Measurements from ENCODE around the gene RASSF8.

Gene RASSF8

GRCh38 chr12:25986180-25986579 is 27.7 kb downstream of the RASSF8 start:
- Histone ChIP-seq H3K36me3 (ENCODE audit: control insufficient read depth in 5 of 5, insufficient read depth in 5 of 5, low read length in 5 of 5) (no peaks in the 10 kb centered on the region), H3K4me1 (ENCODE audit: control insufficient read depth in 5 of 5, insufficient read depth in 5 of 5, low read length in 5 of 5) (peaks cover 0 to 2% (median 0%) of the 10 kb centered on the region in 5 donors), H3K9me3 (ENCODE audit: control insufficient read depth in 5 of 5, low read length in 5 of 5) (no peaks in the 10 kb centered on the region), H3K9ac (ENCODE audit: low read length in 5 of 5) (no peak overlapping the region), H3K27ac (ENCODE audit: low read depth, low read length) (no peak overlapping the region), H3K4me3 (ENCODE audit: low read depth in 1 of 5, low read length in 5 of 5) (no peak overlapping the region), H3K27me3 (ENCODE audit: control insufficient read depth in 5 of 5, insufficient read depth in 4 of 5, low read length in 5 of 5) (no peaks in the 10 kb centered on the region)

GRCh38 chr12:25988505-25988904 is 30.0 kb downstream of the RASSF8 start:
- H3K4me1 ChIP-seq (ENCODE audit: control insufficient read depth in 5 of 5, insufficient read depth in 5 of 5, low read length in 5 of 5) = peaks cover 0 to 2% (median 0%) of the 10 kb centered on the region in 5 donors
- no peaks in the 10 kb centered on the region for H3K27me3 ChIP-seq (ENCODE audit: control insufficient read depth in 5 of 5, insufficient read depth in 4 of 5, low read length in 5 of 5)
- no peak overlapping the region for H3K4me3 ChIP-seq (ENCODE audit: low read depth in 1 of 5, low read length in 5 of 5)
- H3K9me3 ChIP-seq (ENCODE audit: control insufficient read depth in 5 of 5, low read length in 5 of 5) = no peaks in the 10 kb centered on the region
- no peaks in the 10 kb centered on the region for H3K36me3 ChIP-seq (ENCODE audit: control insufficient read depth in 5 of 5, insufficient read depth in 5 of 5, low read length in 5 of 5)
- no peak overlapping the region for H3K27ac ChIP-seq (ENCODE audit: low read depth, low read length)
- H3K9ac ChIP-seq (ENCODE audit: low read length in 5 of 5) = no peak overlapping the region

- Histone ChIP-seq H3K27ac (ENCODE audit: low read depth, low read length) (no peak overlapping the region), H3K27me3 (ENCODE audit: control insufficient read depth in 5 of 5, insufficient read depth in 4 of 5, low read length in 5 of 5) (no peaks in the 10 kb centered on the region), H3K9ac (ENCODE audit: low read length in 5 of 5) (no peak overlapping the region), H3K4me3 (ENCODE audit: low read depth in 1 of 5, low read length in 5 of 5) (no peak overlapping the region), H3K9me3 (ENCODE audit: control insufficient read depth in 5 of 5, low read length in 5 of 5) (no peaks in the 10 kb centered on the region), H3K36me3 (ENCODE audit: control insufficient read depth in 5 of 5, insufficient read depth in 5 of 5, low read length in 5 of 5) (no peaks in the 10 kb centered on the region), H3K4me1 (ENCODE audit: control insufficient read depth in 5 of 5, insufficient read depth in 5 of 5, low read length in 5 of 5) (peaks cover 0 to 2% (median 0%) of the 10 kb centered on the region in 5 donors)
These were observed 32.0 kb downstream of the RASSF8 start for GRCh38 chr12:25990495-25990894.

- peaks cover 0 to 3% (median 0%) of the 10 kb centered on the region in 5 donors for H3K4me1 ChIP-seq (ENCODE audit: control insufficient read depth in 5 of 5, insufficient read depth in 5 of 5, low read length in 5 of 5)
- H3K4me3 ChIP-seq (ENCODE audit: low read depth in 1 of 5, low read length in 5 of 5) = no peak overlapping the region
- H3K27ac ChIP-seq (ENCODE audit: low read depth, low read length) = no peak overlapping the region
These were observed 33.7 kb downstream of the RASSF8 start for GRCh38 chr12:25992026-25992782.

GRCh38 chr12:25993901-25994651 is 35.6 kb downstream of the RASSF8 start:
- H3K4me3 ChIP-seq (ENCODE audit: low read depth in 1 of 5, low read length in 5 of 5) = no peak overlapping the region
- H3K27ac ChIP-seq (ENCODE audit: low read depth, low read length) = no peak overlapping the region
- H3K36me3 ChIP-seq (ENCODE audit: control insufficient read depth in 5 of 5, insufficient read depth in 5 of 5, low read length in 5 of 5) = no peaks in the 10 kb centered on the region
- no peaks in the 10 kb centered on the region for H3K9me3 ChIP-seq (ENCODE audit: control insufficient read depth in 5 of 5, low read length in 5 of 5)
- no peak overlapping the region for H3K9ac ChIP-seq (ENCODE audit: low read length in 5 of 5)
- peaks cover 0 to 8% (median 4%) of the 10 kb centered on the region in 5 donors for H3K4me1 ChIP-seq (ENCODE audit: control insufficient read depth in 5 of 5, insufficient read depth in 5 of 5, low read length in 5 of 5)
- H3K27me3 ChIP-seq (ENCODE audit: control insufficient read depth in 5 of 5, insufficient read depth in 4 of 5, low read length in 5 of 5) = no peaks in the 10 kb centered on the region

More at GRCh38 chr12:25992026-25992782, 33.7 kb downstream of the RASSF8 start:
- H3K36me3 ChIP-seq (ENCODE audit: control insufficient read depth in 5 of 5, insufficient read depth in 5 of 5, low read length in 5 of 5) = no peaks in the 10 kb centered on the region
- no peak overlapping the region for H3K9ac ChIP-seq (ENCODE audit: low read length in 5 of 5)
- H3K9me3 ChIP-seq (ENCODE audit: control insufficient read depth in 5 of 5, low read length in 5 of 5) = no peaks in the 10 kb centered on the region
- H3K27me3 ChIP-seq (ENCODE audit: control insufficient read depth in 5 of 5, insufficient read depth in 4 of 5, low read length in 5 of 5) = no peaks in the 10 kb centered on the region

GRCh38 chr12:25994901-25995625 is 36.6 kb downstream of the RASSF8 start:
- H3K9me3 ChIP-seq (ENCODE audit: control insufficient read depth in 5 of 5, low read length in 5 of 5) = no peaks in the 10 kb centered on the region
- no peaks in the 10 kb centered on the region for H3K27me3 ChIP-seq (ENCODE audit: control insufficient read depth in 5 of 5, insufficient read depth in 4 of 5, low read length in 5 of 5)
- H3K4me3 ChIP-seq (ENCODE audit: low read depth in 1 of 5, low read length in 5 of 5) = no peak overlapping the region
- no peak overlapping the region for H3K27ac ChIP-seq (ENCODE audit: low read depth, low read length)
- no peaks in the 10 kb centered on the region for H3K36me3 ChIP-seq (ENCODE audit: control insufficient read depth in 5 of 5, insufficient read depth in 5 of 5, low read length in 5 of 5)
- peaks cover 0 to 10% (median 4%) of the 10 kb centered on the region in 5 donors for H3K4me1 ChIP-seq (ENCODE audit: control insufficient read depth in 5 of 5, insufficient read depth in 5 of 5, low read length in 5 of 5)
- no peak overlapping the region for H3K9ac ChIP-seq (ENCODE audit: low read length in 5 of 5)

- peaks cover 0 to 10% (median 4%) of the 10 kb centered on the region in 5 donors for H3K4me1 ChIP-seq (ENCODE audit: control insufficient read depth in 5 of 5, insufficient read depth in 5 of 5, low read length in 5 of 5)
These were observed 37.4 kb downstream of the RASSF8 start for GRCh38 chr12:25995906-25996305.

GRCh38 chr12:25996677-25997076 is 38.2 kb downstream of the RASSF8 start:
- H3K4me1 ChIP-seq (ENCODE audit: control insufficient read depth in 5 of 5, insufficient read depth in 5 of 5, low read length in 5 of 5) = peaks cover 0 to 10% (median 4%) of the 10 kb centered on the region in 5 donors
- H3K9ac ChIP-seq (ENCODE audit: low read length in 5 of 5) = no peak overlapping the region
- H3K9me3 ChIP-seq (ENCODE audit: control insufficient read depth in 5 of 5, low read length in 5 of 5) = no peaks in the 10 kb centered on the region
- H3K4me3 ChIP-seq (ENCODE audit: low read depth in 1 of 5, low read length in 5 of 5) = no peak overlapping the region
- H3K36me3 ChIP-seq (ENCODE audit: control insufficient read depth in 5 of 5, insufficient read depth in 5 of 5, low read length in 5 of 5) = no peaks in the 10 kb centered on the region
- H3K27ac ChIP-seq (ENCODE audit: low read depth, low read length) = no peak overlapping the region
- no peaks in the 10 kb centered on the region for H3K27me3 ChIP-seq (ENCODE audit: control insufficient read depth in 5 of 5, insufficient read depth in 4 of 5, low read length in 5 of 5)

More at GRCh38 chr12:25995906-25996305, 37.4 kb downstream of the RASSF8 start:
- Histone ChIP-seq H3K36me3 (ENCODE audit: control insufficient read depth in 5 of 5, insufficient read depth in 5 of 5, low read length in 5 of 5) (no peaks in the 10 kb centered on the region), H3K27me3 (ENCODE audit: control insufficient read depth in 5 of 5, insufficient read depth in 4 of 5, low read length in 5 of 5) (no peaks in the 10 kb centered on the region), H3K27ac (ENCODE audit: low read depth, low read length) (no peak overlapping the region), H3K4me3 (ENCODE audit: low read depth in 1 of 5, low read length in 5 of 5) (no peak overlapping the region), H3K9me3 (ENCODE audit: control insufficient read depth in 5 of 5, low read length in 5 of 5) (no peaks in the 10 kb centered on the region), H3K9ac (ENCODE audit: low read length in 5 of 5) (no peak overlapping the region)

- Histone ChIP-seq H3K9ac (ENCODE audit: low read length in 5 of 5) (no peak overlapping the region), H3K27me3 (ENCODE audit: control insufficient read depth in 5 of 5, insufficient read depth in 4 of 5, low read length in 5 of 5) (no peaks in the 10 kb centered on the region), H3K27ac (ENCODE audit: low read depth, low read length) (no peak overlapping the region), H3K4me3 (ENCODE audit: low read depth in 1 of 5, low read length in 5 of 5) (no peak overlapping the region), H3K4me1 (ENCODE audit: control insufficient read depth in 5 of 5, insufficient read depth in 5 of 5, low read length in 5 of 5) (peaks cover 0 to 10% (median 4%) of the 10 kb centered on the region in 5 donors), H3K36me3 (ENCODE audit: control insufficient read depth in 5 of 5, insufficient read depth in 5 of 5, low read length in 5 of 5) (no peaks in the 10 kb centered on the region), H3K9me3 (ENCODE audit: control insufficient read depth in 5 of 5, low read length in 5 of 5) (no peaks in the 10 kb centered on the region)
These were observed 38.9 kb downstream of the RASSF8 start for GRCh38 chr12:25997201-25997963.

All from subcutaneous abdominal adipose tissue (tissue), 5 donors.